ENCODE data around the gene ADGRB3.
"Not testable (repeated sequence)": the region's sequence is repeated elsewhere in the genome, so short reads cannot be mapped to it uniquely, and the experiment has no call there.

ADGRB3 gene

GRCh38 chr6:69121461-69122406 is 486.7 kb downstream of the ADGRB3 start:
- H3K27ac ChIP-seq (ENCODE audit: low read depth, low read length); H3K36me3 ChIP-seq (ENCODE audit: control insufficient read depth, insufficient read depth, low read length); H3K4me3 ChIP-seq (ENCODE audit: low read depth, low read length); H3K9ac ChIP-seq (ENCODE audit: low read length); H3K27me3 ChIP-seq (ENCODE audit: control insufficient read depth, insufficient read depth, low read length); H3K4me1 ChIP-seq (ENCODE audit: control insufficient read depth, insufficient read depth, low read length): not testable (repeated sequence)
- peaks cover 14% of the 10 kb centered on the region; the same call in 1 of the 2 replicates for H3K9me3 ChIP-seq (ENCODE audit: control insufficient read depth, insufficient read depth, low read depth, low read length)

GRCh38 chr6:69122407-69122773 is 487.3 kb downstream of the ADGRB3 start:
- H3K9me3 ChIP-seq (ENCODE audit: control insufficient read depth, insufficient read depth, low read depth, low read length), result peaks cover 14% of the 10 kb centered on the region; the same call in 1 of the 2 replicates
- H3K36me3 ChIP-seq (ENCODE audit: control insufficient read depth, insufficient read depth, low read length), result no peaks in the 10 kb centered on the region
- no peaks in the 10 kb centered on the region for H3K27me3 ChIP-seq (ENCODE audit: control insufficient read depth, insufficient read depth, low read length)
- H3K4me3 ChIP-seq (ENCODE audit: low read depth, low read length), result no peak overlapping the region
- H3K27ac ChIP-seq (ENCODE audit: low read depth, low read length), result no peak overlapping the region
- H3K4me1 ChIP-seq (ENCODE audit: control insufficient read depth, insufficient read depth, low read length), result no peaks in the 10 kb centered on the region
- no peak overlapping the region for H3K9ac ChIP-seq (ENCODE audit: low read length)

GRCh38 chr6:69128411-69128810 is 493.3 kb downstream of the ADGRB3 start:
- H3K27me3 ChIP-seq (ENCODE audit: control insufficient read depth, insufficient read depth, low read length), result no peaks in the 10 kb centered on the region
- no peak overlapping the region for H3K9ac ChIP-seq (ENCODE audit: low read length)
- H3K9me3 ChIP-seq (ENCODE audit: control insufficient read depth, insufficient read depth, low read depth, low read length), result 0 out of 2 replicates have a peak, but pooled peaks cover 2% of the 10 kb centered on the region
- H3K27ac ChIP-seq (ENCODE audit: low read depth, low read length), result no peak overlapping the region
- no peak overlapping the region for H3K4me3 ChIP-seq (ENCODE audit: low read depth, low read length)
- no peaks in the 10 kb centered on the region for H3K36me3 ChIP-seq (ENCODE audit: control insufficient read depth, insufficient read depth, low read length)
- H3K4me1 ChIP-seq (ENCODE audit: control insufficient read depth, insufficient read depth, low read length), result no peaks in the 10 kb centered on the region

GRCh38 chr6:69129046-69129445 is 494.0 kb downstream of the ADGRB3 start:
- H3K4me1 ChIP-seq (ENCODE audit: control insufficient read depth, insufficient read depth, low read length), result no peaks in the 10 kb centered on the region
- no peaks in the 10 kb centered on the region for H3K9me3 ChIP-seq (ENCODE audit: control insufficient read depth, insufficient read depth, low read depth, low read length)
- H3K36me3 ChIP-seq (ENCODE audit: control insufficient read depth, insufficient read depth, low read length), result no peaks in the 10 kb centered on the region
- no peak overlapping the region for H3K9ac ChIP-seq (ENCODE audit: low read length)
- H3K27me3 ChIP-seq (ENCODE audit: control insufficient read depth, insufficient read depth, low read length), result no peaks in the 10 kb centered on the region
- no peak overlapping the region for H3K4me3 ChIP-seq (ENCODE audit: low read depth, low read length)
- H3K27ac ChIP-seq (ENCODE audit: low read depth, low read length), result no peak overlapping the region

- no peak overlapping the region for H3K9ac ChIP-seq (ENCODE audit: low read length)
- no peak overlapping the region for H3K27ac ChIP-seq (ENCODE audit: low read depth, low read length)
- H3K36me3 ChIP-seq (ENCODE audit: control insufficient read depth, insufficient read depth, low read length), result no peaks in the 10 kb centered on the region
- H3K4me1 ChIP-seq (ENCODE audit: control insufficient read depth, insufficient read depth, low read length), result peaks cover 3% of the 10 kb centered on the region; the same call in 1 of the 2 replicates
- H3K27me3 ChIP-seq (ENCODE audit: control insufficient read depth, insufficient read depth, low read length), result no peaks in the 10 kb centered on the region
- H3K4me3 ChIP-seq (ENCODE audit: low read depth, low read length), result no peak overlapping the region
- no peaks in the 10 kb centered on the region for H3K9me3 ChIP-seq (ENCODE audit: control insufficient read depth, insufficient read depth, low read depth, low read length)
Measured at GRCh38 chr6:69135927-69136326, 500.8 kb downstream of the ADGRB3 start.

GRCh38 chr6:69138148-69138547 is 503.1 kb downstream of the ADGRB3 start:
- H3K4me3 ChIP-seq (ENCODE audit: low read depth, low read length), result no peak overlapping the region
- no peak overlapping the region for H3K9ac ChIP-seq (ENCODE audit: low read length)
- no peak overlapping the region for H3K27ac ChIP-seq (ENCODE audit: low read depth, low read length)
- H3K9me3 ChIP-seq (ENCODE audit: control insufficient read depth, insufficient read depth, low read depth, low read length), result no peaks in the 10 kb centered on the region
- peaks cover 3% of the 10 kb centered on the region; the same call in 1 of the 2 replicates for H3K4me1 ChIP-seq (ENCODE audit: control insufficient read depth, insufficient read depth, low read length)
- no peaks in the 10 kb centered on the region for H3K27me3 ChIP-seq (ENCODE audit: control insufficient read depth, insufficient read depth, low read length)
- no peaks in the 10 kb centered on the region for H3K36me3 ChIP-seq (ENCODE audit: control insufficient read depth, insufficient read depth, low read length)

- Histone ChIP-seq H3K27ac (ENCODE audit: low read depth, low read length) (no peak overlapping the region), H3K4me3 (ENCODE audit: low read depth, low read length) (no peak overlapping the region), H3K4me1 (ENCODE audit: control insufficient read depth, insufficient read depth, low read length) (peaks cover 3% of the 10 kb centered on the region; the same call in 1 of the 2 replicates), H3K9ac (ENCODE audit: low read length) (no peak overlapping the region), H3K36me3 (ENCODE audit: control insufficient read depth, insufficient read depth, low read length) (no peaks in the 10 kb centered on the region), H3K27me3 (ENCODE audit: control insufficient read depth, insufficient read depth, low read length) (no peaks in the 10 kb centered on the region), H3K9me3 (ENCODE audit: control insufficient read depth, insufficient read depth, low read depth, low read length) (no peaks in the 10 kb centered on the region)
Measured at GRCh38 chr6:69138893-69139494, 503.9 kb downstream of the ADGRB3 start.

GRCh38 chr6:69145062-69145461 is 510.0 kb downstream of the ADGRB3 start:
- no peak overlapping the region for H3K4me3 ChIP-seq (ENCODE audit: low read depth, low read length)
- H3K4me1 ChIP-seq (ENCODE audit: control insufficient read depth, insufficient read depth, low read length), result no peaks in the 10 kb centered on the region
- peaks cover 16% of the 10 kb centered on the region for H3K9me3 ChIP-seq (ENCODE audit: control insufficient read depth, insufficient read depth, low read depth, low read length)
- no peak overlapping the region for H3K27ac ChIP-seq (ENCODE audit: low read depth, low read length)
- no peaks in the 10 kb centered on the region for H3K27me3 ChIP-seq (ENCODE audit: control insufficient read depth, insufficient read depth, low read length)
- no peak overlapping the region for H3K9ac ChIP-seq (ENCODE audit: low read length)
- H3K36me3 ChIP-seq (ENCODE audit: control insufficient read depth, insufficient read depth, low read length), result no peaks in the 10 kb centered on the region

- Histone ChIP-seq H3K4me1 (ENCODE audit: control insufficient read depth, insufficient read depth, low read length) (no peaks in the 10 kb centered on the region), H3K9ac (ENCODE audit: low read length) (no peak overlapping the region), H3K4me3 (ENCODE audit: low read depth, low read length) (no peak overlapping the region), H3K27ac (ENCODE audit: low read depth, low read length) (no peak overlapping the region), H3K9me3 (ENCODE audit: control insufficient read depth, insufficient read depth, low read depth, low read length) (peaks cover 16% of the 10 kb centered on the region), H3K27me3 (ENCODE audit: control insufficient read depth, insufficient read depth, low read length) (no peaks in the 10 kb centered on the region), H3K36me3 (ENCODE audit: control insufficient read depth, insufficient read depth, low read length) (no peaks in the 10 kb centered on the region)
Measured at GRCh38 chr6:69146385-69146784, 511.3 kb downstream of the ADGRB3 start.

- no peaks in the 10 kb centered on the region for H3K27me3 ChIP-seq (ENCODE audit: control insufficient read depth, insufficient read depth, low read length)
- no peaks in the 10 kb centered on the region for H3K9me3 ChIP-seq (ENCODE audit: control insufficient read depth, insufficient read depth, low read depth, low read length)
- H3K36me3 ChIP-seq (ENCODE audit: control insufficient read depth, insufficient read depth, low read length), result no peaks in the 10 kb centered on the region
- H3K27ac ChIP-seq (ENCODE audit: low read depth, low read length), result no peak overlapping the region
- H3K4me3 ChIP-seq (ENCODE audit: low read depth, low read length), result no peak overlapping the region
- H3K4me1 ChIP-seq (ENCODE audit: control insufficient read depth, insufficient read depth, low read length), result no peaks in the 10 kb centered on the region
- no peak overlapping the region for H3K9ac ChIP-seq (ENCODE audit: low read length)
Measured at GRCh38 chr6:69155467-69155866, 520.4 kb downstream of the ADGRB3 start.

- H3K4me1 ChIP-seq (ENCODE audit: control insufficient read depth, insufficient read depth, low read length), result peaks cover 18% of the 10 kb centered on the region
- no peaks in the 10 kb centered on the region for H3K36me3 ChIP-seq (ENCODE audit: control insufficient read depth, insufficient read depth, low read length)
- H3K9me3 ChIP-seq (ENCODE audit: control insufficient read depth, insufficient read depth, low read depth, low read length), result no peaks in the 10 kb centered on the region
- H3K27me3 ChIP-seq (ENCODE audit: control insufficient read depth, insufficient read depth, low read length), result no peaks in the 10 kb centered on the region
- H3K9ac ChIP-seq (ENCODE audit: low read length), result no peak overlapping the region
- H3K27ac ChIP-seq (ENCODE audit: low read depth, low read length), result no peak overlapping the region
- H3K4me3 ChIP-seq (ENCODE audit: low read depth, low read length), result no peak overlapping the region
Measured at GRCh38 chr6:69162811-69163210, 527.7 kb downstream of the ADGRB3 start.

All from HUES6 (cell line).